D341Med (cell line): ENCODE measurements around the gene LINC00305.

Experiments
- DNase-seq: peaks from one replicate; pipeline ENCODE4 v3.0.0; 2012; ENCODE audit warnings: low spot score

The LINC00305 gene

DNA sequence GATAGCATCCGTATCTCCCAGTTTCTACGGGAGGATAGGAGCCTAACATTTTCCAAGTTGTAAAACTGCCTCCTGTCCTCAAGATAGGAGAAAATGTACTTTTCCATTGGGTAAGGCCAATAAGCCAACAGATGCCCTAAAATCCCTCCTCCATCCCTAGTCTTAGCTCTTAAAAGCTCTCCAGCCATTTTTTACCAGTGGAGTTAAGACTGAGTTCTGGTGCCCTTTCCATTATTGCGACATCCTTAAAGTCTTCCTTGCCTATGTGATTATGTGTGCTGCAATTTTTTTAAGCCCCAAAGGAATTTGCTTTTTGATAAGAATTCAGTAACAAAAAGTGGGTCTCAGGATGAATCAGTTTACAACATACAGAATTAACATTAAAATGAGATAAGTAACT is 33.0 kb downstream of the LINC00305 start:
- no peak for DNase-seq

DNA sequence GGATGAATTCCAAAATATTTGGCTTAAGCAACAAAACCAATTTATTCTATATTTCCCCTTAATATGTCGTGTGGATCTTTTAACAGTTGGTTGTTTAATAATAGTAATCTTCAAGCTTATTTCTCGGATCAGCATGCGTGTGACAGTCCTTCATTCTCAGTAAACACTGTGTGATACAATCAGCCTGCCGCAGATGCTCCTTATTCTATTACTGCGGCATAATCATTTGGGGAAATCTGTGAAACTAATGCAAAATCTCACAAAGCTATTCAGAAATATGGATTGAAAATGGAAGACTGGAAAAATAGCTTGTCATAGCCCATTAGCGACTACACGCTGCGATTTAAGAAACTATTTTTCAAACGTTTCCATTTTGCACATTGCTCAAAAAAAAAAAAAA is 36.9 kb downstream of the LINC00305 start:
- DNase-seq = no peak

- DNase-seq = peak; percentile 35
Measured at GRCh38 chr18:64110692-64111480, 38.0 kb downstream of the LINC00305 start.

- no peak for DNase-seq
Measured at GRCh38 chr18:64103986-64104385, 44.9 kb downstream of the LINC00305 start.

- no peak for DNase-seq
Measured at GRCh38 chr18:64100116-64100922, 48.6 kb downstream of the LINC00305 start.

GRCh38 chr18:64099244-64099643 is 49.6 kb downstream of the LINC00305 start:
- DNase-seq = no peak

DNA sequence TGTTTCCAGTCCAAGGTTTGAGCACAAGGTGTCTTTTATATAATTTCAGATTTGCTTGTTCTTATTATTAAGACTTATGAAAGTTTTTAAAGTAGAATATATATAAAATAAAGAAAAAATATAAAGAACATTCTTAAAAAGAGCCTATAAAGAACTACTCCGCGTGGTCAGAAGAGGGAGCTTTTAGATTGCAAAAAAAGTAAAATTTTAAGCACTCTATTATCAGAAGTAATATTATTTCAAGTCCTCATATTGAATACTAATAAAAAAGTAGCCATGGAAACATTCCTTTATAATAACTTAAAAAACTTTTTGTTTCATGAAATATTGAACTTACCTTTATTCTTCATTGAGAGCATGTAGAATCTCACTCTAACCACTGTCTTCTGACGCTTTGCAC is 51.4 kb downstream of the LINC00305 start:
- DNase-seq = no peak

DNA sequence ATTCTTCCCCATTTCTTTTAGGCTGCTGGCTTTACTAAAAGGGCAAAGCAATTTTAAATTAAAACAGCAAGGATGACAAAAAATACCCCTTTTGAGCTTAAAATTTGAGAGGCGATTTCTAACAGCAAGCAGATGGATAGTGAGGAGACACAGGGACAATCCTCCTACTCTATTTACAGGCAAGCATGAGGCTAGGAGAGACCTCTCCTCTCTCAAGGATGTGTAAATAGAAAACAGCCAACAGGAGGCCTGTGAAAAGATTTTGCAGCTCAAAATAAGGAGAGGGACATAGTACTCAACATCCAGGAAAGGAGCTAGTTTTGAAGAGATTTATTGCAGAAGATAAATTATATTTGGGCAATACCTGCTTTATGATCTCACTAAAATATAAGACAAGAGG is 53.8 kb downstream of the LINC00305 start:
- DNase-seq = no peak

DNA sequence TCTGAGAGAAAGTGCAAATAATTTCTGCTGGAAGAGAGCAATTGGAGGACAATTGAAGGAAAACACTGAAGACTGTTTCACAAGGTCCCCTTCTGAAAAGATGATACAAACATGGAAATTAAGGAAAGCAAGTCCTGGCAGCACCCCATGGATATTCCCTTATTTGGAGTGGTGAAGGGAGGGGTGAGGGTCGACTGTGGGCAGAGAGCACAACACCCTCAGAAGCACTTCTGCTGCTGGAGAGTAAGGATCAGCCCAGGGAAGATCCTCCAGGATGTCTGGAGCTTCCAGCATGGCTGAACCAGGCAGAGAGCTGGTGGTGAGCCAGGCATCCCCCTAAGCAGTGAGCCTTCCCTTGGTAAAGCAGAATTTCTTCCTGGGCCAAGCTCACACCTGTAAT is 54.7 kb downstream of the LINC00305 start:
- DNase-seq = no peak

DNA sequence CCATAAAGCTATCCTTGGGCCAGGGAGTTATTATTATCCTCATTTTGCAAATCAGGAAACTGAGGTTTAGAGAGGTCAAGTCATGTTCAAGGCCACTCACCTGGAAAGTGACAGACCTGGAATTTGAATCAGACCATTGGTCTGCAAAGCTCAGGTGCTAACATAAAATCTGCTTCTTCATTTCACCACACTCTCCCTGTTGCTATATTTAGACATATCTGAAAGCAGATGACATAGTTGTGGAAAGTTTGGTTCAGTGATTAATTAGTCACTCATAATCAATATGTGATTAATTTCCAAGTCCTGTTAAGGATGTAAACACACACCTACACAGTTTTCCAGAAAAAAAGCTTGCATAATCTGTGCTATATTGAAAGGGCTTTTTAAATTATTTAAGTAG is 57.4 kb downstream of the LINC00305 start:
- DNase-seq = no peak

DNA sequence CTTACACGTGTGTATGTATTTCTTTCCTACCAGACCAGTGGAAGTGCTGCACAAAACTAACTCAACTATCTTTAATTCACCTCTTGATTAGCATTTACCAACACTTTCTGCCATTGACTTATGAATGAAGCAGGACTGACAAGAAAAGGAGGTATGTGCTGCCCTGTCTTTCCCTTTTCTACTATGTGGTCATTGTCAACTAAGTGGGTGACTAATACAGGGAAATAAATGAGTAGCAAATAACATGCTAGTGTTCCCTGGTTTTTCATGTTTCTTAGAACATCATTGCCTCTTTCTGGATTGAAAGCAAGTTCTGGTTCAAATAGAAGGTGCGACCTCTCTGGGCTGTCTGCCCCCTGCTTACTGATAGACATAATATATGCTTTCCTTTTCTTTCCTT is 58.0 kb downstream of the LINC00305 start:
- no peak for DNase-seq

DNA sequence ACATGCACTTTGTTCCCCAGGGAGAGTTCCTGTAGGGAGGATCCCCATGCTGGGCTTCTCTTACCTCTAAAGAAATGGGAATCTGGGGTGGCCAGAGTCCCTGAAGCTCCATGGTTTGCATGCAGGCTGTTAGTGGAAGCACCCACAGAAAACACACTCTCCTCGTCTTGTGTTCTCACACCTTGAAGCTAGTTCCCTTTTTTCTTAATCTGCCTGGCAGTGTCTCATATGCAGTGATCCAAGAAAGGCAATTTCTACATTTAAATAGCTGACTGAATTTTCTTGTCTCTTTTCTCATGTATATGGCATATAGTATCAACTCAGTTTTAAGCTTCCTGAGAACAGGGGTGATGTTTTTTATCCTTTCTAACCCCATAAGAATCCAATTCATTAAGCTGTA is 65.0 kb downstream of the LINC00305 start:
- no peak for DNase-seq

GRCh38 chr18:64082513-64082912 is 66.4 kb downstream of the LINC00305 start:
- DNase-seq = no peak

GRCh38 chr18:64082054-64082453 is 66.8 kb downstream of the LINC00305 start:
- no peak for DNase-seq

GRCh38 chr18:64073971-64074370 is 74.9 kb downstream of the LINC00305 start:
- no peak for DNase-seq

- no peak for DNase-seq
Measured at GRCh38 chr18:64055019-64055418, 93.9 kb downstream of the LINC00305 start.

DNA sequence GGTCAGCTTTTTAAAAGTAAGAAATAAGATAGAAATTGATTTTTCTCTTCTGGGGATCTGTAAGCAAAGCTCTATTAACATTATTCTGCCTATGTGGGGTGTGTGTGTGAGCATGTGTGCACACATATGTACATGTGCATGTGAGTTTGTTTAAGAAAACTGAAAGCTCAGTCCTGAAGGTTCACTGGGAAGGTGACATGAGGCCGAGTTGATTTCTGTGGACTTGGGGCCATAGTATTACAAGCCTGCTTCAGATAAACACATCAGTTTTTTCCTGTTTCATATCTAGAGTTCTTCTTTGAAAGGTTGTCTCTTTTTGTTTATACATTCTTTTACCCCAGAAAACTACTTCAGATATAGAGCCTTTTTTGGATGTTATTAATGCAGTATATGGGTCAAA is 95.6 kb downstream of the LINC00305 start:
- no peak for DNase-seq

GRCh38 chr18:64052772-64053171 is 96.1 kb downstream of the LINC00305 start:
- no peak for DNase-seq

DNA sequence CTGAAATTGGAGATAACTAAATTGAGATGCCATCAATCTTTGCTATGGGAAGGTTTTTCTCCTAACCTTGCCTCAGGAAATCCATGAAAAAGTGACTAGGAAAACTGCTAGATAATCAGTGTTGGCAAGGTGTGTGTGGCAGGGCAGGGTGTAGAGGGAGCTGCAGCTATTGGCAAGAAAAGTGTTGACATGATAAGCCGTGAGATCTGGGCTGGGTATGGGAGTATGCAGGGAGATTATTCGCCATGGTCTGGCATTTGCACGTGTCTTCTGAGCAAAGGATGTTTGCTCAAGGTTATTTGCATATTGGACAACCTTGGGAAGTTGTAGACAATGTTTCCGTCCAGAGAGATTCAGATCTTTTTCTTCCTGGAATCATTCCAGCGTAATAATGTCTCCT is 104.3 kb downstream of the LINC00305 start:
- DNase-seq = no peak

GRCh38 chr18:64042728-64043358 is 106.0 kb downstream of the LINC00305 start:
- no peak for DNase-seq

DNA sequence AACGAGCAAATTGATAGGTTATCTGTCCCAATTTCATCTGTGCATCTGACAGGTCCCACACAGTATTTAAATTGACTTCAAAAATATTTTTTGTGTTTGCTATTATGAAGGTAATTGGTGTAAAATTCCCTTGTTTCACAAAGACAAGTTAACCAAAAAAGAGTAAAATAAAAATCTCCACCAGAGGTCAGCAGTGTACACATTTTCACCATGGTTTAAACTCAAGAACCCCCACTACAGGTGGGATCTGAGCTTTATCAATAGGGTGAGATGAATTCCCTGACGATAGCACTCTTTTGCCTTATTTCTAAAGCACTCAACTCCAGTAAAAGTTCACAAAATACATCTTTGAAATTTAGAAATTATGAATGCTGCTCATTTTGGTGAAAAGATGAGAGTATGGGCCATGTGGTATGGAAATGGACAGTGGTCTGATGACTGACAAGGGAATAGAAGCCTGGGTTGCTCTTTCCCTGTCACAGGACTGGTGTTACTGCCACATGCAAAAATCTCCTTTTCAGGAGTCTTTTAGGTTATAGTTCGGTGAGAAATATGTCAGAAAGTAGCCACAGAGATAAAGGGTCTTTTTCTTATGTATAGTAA is 111.0 kb downstream of the LINC00305 start:
- DNase-seq = peak; percentile 62

GRCh38 chr18:64032312-64032711 is 116.6 kb downstream of the LINC00305 start:
- DNase-seq = no peak

GRCh38 chr18:64031411-64031810 is 117.5 kb downstream of the LINC00305 start:
- no peak for DNase-seq
